ENCODE measurements around the gene FBXW4.
A peak's percentile ranks its signal among the peaks of the same experiment; 100 is the strongest.

Gene FBXW4

DNA sequence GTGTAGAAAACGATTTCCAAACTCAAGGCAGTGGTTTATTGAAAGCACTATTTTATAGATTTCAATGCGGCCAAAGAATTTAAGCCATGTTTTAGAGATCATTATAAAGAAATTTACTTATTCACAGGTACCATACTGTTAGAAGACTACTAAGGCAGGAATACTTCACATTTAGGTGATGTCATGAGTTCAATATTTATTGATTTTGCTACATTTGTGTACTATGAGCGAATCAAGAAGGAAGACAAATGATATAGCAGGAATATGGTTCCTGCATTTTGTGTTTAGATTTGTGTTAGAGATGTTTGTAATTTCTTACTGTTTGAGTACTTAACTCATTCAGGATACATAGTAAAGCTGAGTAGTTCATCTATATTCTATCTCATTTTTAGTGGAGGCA lies 1.7 kb upstream of the FBXW4 start:
- DNase-seq (ENCODE audit: low read depth in 2 of 2): no peak

DNA sequence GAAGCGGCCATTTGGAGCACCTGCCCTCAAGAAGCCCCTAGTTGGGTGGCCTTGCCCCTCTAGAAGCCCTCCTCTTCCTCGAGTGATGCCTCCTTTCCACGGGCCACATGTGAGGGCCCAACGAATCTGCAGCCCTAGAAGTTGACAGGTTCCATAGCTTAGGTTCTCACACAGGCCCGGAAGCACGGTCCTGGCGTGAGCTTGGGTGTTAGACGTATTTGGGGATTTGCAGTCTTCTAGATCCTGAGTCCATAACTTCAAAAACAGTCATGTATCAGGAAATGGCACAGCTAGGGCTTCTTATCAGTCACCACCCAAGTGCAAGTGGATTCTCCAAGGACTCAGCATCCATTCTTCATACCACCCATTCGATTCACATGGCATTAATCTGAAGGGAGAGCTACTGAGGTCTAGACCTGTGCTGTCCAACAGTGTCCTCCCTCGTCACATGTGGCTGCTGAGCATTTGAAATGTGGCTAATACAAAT lies 477 bp upstream of the FBXW4 start:
- DNase-seq (ENCODE audit: low read depth in 2 of 2): no peak

DNA sequence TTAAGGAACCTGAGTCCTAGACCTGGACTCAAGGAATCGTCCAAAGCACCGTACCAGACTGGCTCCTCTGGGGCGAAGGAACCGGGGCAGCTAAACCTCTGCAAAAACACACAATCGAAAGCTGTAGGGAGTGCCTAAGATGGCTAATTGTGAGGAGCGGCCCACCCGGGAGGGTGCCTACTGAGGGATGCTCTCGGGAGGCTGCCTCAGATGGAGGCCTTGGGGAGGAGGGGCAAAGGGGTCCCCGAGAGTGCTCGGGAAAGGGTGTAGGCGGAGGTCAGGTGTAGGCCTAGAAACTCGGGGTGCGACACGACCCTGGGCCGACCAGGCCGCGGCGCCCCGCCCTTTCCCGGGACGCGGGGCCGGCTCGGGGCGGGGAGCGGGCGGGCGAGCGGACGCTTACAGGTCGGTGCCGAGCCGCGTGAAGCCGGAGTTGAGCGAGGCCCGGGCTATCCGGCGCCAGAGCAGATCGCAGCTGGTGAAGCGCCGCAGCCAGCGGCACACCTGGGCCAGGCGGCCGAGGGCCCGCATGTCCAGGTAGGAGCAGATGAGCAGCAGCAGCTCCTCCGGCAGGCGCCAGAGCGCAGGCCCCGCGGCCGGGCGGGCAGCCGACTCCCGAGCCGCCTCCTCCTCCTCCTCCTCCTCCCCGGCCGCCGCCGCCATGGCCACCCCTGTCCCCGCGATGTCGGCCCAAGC lies 844 bp downstream of the FBXW4 start:
- DNase-seq (ENCODE audit: low read depth in 2 of 2): peak; percentile 37 to 53

DNA sequence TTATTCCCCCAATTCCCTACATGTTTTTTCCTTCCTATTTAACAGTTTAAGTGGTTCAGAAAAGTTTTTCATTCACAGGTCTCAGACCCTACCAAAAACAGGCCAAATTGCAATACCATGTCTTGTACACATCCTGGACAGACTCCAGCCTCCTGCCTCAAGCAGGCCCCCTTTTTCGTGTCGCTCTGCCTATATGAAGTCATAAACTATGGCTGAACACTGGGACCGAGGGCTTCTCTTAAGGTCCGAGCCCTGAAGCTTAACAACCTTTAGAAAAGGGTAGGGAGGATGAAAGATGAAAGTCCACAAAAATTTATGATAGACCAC lies 1.4 kb downstream of the FBXW4 start:
- no peak for DNase-seq (ENCODE audit: low read depth in 2 of 2)

DNA sequence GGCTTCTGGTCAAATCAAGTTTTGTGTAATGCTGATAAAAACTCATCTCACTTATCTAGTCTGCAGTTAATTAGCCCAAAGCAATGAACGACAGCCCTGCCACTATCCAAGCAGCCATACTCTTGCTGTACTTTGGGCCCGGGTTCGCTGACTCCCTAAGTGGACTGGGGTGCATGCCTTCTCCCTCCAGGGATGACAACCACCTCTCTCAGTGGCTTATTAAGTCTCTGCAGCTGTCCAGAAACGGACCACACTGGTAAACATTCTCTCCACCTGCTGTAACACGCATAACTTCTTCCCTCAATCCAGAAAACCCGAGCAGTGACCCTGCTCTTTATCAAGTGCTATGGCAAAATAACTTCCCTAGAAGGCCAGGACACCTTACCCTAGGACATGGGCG lies 3.9 kb downstream of the FBXW4 start:
- DNase-seq (ENCODE audit: low read depth in 2 of 2): no peak

DNA sequence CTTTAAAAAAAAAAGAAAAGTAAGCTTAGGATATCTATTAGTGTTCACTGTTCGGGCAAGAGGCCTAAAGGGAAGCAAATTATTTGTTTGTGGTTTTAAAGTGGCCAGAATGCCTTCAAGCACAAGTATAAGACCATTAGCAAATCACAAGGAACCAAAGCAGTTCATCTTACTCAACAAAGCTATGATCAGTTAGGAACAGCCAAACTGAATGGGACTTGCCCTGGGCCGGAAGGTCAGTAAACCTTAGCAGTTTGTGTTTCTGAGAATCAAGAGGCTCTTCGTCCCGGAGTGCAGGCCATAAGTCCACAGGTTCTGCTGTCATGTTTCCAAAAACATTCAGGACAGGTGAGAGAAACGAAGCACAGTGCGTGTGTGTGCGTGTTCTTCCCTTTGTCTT lies 4.5 kb downstream of the FBXW4 start:
- no peak for DNase-seq (ENCODE audit: low read depth in 2 of 2)

DNA sequence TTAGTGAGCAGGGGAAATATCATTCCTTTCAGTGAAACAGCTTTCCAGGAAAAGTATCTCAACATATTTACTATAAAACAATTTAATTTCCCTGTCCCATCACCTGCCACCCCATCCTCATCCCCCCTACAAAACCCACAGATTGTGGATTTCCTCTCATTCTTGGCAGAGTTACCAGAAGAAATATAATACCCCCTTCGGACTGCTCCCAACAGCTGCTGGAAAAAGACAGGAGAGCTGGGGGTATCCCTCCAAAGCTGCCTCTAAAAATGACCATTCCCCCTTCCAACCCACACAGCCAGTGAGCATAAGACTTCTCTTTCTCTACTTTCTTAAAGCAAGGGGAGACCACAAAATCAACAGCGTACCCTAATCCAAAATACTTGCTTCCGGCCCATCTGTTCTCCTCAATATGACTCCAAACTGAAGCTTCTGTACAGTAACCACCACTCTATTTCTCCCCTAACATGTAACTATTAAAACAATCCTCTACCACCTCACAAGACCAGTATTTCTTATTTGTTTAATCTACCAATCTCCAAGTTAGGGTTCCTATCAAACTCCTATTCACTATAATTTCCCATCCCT lies 7.8 kb downstream of the FBXW4 start:
- no peak for DNase-seq (ENCODE audit: low read depth in 2 of 2)

DNA sequence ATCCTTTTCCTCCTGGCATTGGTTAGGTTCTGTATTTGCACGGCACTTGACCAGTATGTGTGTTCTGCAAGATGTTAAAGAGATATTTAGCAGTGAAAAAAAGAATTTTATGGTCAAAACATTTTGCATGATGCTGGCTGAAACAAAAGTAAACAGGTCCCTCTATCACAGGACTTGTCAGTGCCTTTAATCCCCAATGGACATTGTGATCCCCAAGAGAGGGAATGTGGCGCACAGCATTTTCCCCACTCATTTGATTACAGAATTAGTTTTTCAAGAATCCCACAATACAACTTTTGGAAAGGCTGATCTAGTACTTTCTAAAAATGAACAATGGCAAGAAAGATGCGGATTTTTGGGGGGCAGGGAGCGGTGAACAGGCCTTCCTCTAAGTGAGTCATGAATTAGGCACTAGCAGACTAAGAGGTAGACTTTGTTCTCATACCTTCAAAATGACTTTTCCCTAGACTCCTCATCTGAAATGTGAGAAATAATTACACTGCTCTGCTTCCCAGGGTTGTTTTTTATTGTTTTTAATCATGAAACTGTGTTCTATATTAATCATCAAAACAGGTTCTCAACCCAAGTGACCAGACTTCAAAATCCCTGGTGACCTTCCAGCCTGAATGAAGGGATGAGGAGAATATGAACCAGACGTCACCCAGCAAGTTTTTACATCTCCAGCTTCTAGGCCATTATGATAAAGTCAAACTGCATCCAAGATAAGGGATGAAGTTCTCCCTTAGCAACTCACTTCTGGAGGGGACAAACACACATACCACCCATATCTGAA lies 8.6 kb downstream of the FBXW4 start:
- DNase-seq (ENCODE audit: low read depth in 2 of 2): no peak

DNA sequence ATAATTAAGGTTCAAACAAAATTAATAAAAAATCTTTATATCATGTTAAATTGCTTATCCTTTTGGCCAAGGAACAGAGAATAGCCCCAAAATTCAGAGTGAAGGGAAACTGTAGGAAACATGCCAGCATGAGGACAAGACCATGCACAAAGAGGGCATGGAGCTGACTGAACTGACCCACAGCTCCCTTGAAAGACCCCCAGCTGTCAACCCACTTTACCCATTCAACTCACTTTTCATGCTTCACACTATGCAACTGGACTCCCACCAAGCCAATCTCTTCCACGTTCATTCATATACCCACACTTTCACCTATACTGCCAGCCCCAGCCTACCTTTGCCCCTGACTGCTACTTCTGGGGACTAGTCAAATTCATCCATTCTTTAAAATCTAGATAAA lies 10.2 kb downstream of the FBXW4 start:
- no peak for DNase-seq (ENCODE audit: low read depth in 2 of 2)

DNA sequence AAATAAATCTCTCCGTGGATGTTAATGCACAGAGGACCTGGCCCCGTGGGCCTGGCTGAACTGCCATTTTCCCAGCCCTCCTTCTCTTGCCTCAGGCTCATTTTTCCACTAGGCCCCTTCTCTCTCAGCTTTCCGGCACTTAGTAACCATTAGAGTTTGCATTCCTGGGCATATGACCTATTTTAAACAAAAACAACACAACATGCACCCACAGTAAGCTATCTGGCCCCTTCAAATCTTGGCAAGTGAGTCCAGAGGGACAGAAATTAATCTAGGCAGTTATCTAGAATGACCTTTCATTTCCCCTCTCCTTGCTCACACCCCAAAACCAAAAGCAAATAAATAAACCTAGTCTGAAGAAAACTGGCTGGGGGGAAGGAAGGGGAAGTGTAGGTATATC lies 11.7 kb downstream of the FBXW4 start:
- DNase-seq (ENCODE audit: low read depth in 2 of 2): no peak

DNA sequence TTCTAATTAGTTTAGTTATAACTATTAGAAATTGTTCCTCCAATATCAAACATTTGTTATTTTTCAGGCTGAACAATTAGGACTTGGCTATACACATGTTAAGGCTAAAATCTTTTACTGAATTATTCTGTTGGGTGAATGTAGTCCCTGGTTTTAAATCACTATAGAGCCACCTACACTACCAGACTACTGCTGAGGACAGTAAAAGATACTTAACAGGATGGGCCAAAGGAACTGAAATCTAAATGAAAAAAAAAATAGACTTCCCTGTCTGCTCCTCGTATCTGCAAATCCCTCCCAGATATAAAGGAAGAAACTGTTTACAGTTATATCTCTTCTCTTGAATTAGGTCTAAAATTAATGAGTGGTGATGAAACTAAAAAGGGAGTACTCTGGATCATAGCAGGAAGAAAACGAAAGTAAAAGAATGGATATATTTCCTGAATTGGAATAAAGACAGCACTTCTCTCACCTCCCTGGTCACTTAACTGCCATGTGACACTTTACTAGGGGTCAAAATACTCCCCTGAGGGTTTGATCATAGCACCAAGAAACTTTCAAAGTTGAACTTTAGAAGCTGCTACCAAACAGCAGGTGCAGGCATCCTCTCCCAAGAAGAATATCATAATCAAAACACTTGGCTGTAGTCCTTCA lies 12.7 kb downstream of the FBXW4 start:
- DNase-seq (ENCODE audit: low read depth in 2 of 2): no peak

DNA sequence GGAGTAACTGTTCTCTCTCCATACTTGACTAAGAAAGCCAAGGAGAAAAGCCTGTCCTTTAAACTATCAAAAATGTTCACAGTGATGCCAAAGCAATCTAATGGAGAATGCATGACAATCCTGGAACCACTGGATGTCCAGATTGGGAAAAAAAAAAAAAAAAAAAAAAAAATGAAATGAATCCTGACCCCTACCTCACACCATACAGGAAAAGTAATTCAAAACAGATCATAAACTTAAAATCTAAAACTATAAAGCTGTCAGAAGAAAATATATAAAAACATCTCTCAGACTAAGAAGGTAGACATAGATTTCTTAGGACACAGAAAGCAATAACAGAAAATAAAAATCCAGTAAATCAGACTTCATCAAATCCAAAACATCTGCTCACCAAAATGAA lies 18.4 kb downstream of the FBXW4 start:
- no peak for DNase-seq (ENCODE audit: low read depth in 2 of 2)

DNA sequence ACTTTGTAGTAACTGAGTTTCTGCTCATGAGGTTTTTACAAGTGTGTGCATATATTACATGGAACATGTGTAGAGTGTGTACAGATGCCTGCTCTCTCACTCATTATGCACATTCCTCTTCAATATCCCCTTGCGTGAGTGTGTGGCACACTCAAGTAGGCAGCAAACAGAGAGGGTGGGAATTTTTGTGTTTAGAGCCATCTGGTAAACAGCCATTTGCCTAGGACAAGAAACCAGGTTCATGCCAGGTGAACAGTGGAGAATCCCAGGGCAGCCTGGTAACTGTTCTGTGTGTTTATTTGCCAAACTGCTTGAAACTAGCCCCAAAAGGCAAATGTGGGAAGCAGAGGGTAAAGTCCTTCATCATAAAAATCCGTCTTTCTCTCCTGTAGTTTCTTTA lies 19.9 kb downstream of the FBXW4 start:
- DNase-seq (ENCODE audit: low read depth in 2 of 2): no peak

DNA sequence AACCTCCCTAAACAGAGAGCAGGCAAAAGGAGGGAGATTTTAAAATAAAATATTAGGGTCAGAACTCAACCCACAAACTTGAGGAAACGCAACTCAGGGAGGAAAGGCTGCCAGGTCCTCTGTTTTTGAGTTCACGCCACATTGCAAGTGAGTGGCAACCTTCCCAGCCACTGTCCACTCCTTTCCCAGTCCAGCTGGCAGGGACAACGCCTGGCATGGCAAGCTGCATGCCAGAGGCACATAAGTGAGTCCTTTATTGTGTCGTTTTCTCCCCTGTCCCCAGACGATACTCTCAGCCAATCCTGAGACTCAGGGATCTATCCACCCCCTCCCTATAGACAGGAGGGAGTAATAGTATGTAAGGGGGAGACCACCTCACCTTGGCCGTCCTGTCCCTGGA lies 22.4 kb downstream of the FBXW4 start:
- no peak for DNase-seq (ENCODE audit: low read depth in 2 of 2)

DNA sequence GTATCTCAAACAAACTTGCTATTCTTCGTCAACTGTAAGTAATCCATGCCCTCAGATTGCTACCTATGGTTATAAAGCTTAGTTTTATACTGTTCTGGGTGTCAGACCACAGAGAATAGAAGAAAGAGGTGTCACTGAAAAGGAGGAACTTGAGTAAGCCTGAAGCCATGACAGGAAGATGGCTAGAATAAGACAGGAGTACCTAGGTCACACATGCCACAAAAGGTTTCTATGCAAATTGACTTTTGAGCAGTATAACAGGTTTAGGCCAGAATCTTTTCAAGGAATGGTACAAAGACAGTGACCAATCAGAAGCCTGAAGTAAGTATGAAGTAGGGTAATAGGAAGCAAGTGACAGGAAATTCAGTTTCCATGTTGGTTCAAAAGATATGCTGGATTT lies 23.5 kb downstream of the FBXW4 start:
- DNase-seq (ENCODE audit: low read depth in 2 of 2): no peak

DNA sequence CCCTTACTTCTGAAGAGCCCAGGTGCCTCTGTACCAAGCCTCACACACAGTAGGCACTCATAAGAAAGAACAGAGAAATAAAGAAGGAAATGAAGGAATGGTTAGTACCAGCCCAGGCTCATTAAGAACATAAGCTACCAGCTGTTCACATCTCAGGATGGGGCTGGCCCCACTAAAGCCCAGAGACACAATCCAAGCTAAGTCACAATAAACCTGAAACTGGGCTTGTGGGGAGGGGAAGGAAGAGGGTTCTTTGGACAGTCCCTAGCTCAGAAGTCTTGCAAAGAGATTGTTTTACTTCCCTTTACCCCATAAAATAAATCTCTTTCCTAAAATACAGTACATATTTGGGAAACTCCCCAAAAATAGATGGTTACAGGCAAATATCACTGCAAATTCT lies 24.3 kb downstream of the FBXW4 start:
- no peak for DNase-seq (ENCODE audit: low read depth in 2 of 2)

DNA sequence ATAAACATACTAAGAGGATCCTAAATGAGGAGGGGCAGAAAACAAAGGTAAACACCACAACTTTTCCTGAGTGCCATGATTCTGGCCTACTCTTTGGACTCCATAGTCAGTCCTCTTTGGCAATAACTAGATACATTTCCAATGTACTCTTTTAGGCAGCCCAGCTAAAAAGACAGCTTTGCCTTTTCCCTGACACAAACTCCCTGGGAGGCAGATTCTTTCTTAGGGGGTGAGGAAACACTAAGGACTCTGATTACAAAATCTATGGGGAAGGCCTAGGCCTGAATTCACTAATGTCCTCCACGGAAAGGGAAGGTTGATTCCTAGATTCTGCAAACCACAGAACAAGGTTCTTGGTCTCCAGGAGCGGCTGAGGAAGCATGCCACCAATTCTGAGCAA lies 25.8 kb downstream of the FBXW4 start:
- no peak for DNase-seq (ENCODE audit: low read depth in 2 of 2)

DNA sequence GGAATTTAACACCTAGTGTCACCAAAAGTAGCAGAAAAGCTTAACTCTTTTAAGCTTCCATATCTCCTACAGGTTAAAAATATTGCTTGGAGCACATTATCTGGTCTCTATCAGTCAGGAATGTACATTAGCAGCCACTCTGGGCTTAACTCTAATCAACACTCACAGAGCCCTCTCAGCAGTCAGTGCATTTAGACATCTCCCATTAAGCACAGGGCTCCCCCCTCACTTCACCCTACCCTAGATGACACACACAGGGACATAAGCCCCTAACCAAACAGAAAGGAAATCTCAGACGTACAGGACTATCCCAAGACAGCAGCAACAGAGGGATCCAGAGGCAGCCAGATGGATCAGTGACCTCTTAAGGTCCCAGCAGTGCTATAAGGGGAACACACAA lies 26.4 kb downstream of the FBXW4 start:
- DNase-seq (ENCODE audit: low read depth in 2 of 2): no peak

DNA sequence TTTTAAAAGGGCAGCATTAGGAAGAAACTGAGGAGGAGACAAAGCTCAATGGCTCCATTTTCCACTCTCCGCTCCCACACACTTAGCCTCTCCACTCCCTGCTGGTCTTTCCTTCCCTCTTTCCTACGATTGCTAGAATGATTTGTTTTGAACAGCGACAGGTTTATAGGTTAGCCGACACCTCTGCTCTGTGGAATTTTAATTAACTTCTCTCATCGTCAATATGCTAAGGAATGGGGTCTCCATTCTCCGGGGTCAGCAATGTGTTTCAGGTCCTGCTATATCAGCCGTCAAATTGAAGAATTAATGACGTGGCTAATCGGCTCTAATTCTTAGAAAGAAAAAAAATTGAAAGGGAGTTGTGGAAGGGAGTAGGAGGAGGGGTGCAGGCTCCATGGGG lies 28.9 kb downstream of the FBXW4 start:
- DNase-seq (ENCODE audit: low read depth in 2 of 2): no peak

DNA sequence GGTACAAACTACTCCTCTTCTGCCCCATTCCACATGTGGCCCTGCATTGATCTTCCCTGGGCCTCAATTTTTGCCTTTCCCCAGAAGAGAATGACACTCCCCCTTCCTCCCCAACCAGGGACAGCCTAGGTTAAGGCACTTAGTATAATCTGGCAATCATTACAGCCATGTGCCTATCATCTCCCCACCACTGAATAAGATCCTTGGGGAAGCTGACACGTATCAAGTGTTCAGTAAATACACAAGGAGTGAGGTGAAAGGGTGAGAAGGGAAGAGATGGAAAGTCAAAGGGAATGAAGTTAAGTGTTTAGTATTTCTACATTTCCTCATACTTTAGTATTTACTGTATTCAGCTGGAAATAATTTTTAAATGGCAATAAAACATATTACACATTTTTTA lies 31.9 kb downstream of the FBXW4 start:
- DNase-seq (ENCODE audit: low read depth in 2 of 2): no peak

DNA sequence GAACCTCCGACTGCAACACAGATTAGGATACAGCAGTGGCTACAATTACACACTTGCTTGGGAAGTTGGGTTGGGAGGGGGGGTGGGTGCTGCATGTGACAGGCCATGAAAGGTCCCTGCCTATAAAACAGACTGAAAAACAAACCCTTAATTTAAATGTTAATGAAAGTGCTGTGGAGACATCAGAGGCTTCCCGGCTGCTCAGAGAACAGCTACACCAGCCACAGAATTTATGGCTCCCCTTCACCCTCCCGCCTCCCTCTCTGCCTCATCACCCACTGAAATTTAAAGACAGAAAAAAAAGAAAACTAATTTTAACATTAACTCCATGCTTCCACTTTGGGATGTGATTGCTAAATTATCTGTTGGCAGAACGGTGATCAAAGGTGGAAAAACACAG lies 34.7 kb downstream of the FBXW4 start:
- no peak for DNase-seq (ENCODE audit: low read depth in 2 of 2)

DNA sequence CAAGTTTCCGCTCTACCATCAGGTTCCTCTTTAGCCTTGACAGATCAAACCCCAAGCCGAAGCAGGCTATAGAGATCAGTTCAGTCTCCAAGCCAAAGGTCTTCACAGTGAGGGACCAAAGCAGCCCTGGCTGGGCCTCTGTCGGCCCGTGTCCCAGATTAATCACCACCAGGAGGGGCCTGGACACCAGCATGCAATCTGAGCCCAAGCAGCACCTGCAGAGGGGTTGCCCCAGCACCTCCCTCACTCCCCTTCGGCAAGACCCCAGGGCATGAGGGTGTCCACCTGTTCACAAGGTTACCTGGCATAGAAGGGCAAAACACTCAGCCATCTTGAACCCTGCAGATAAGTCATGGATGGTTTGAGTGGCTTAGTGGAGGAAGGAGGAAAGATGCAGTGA lies 36.0 kb downstream of the FBXW4 start:
- no peak for DNase-seq (ENCODE audit: low read depth in 2 of 2)

DNA sequence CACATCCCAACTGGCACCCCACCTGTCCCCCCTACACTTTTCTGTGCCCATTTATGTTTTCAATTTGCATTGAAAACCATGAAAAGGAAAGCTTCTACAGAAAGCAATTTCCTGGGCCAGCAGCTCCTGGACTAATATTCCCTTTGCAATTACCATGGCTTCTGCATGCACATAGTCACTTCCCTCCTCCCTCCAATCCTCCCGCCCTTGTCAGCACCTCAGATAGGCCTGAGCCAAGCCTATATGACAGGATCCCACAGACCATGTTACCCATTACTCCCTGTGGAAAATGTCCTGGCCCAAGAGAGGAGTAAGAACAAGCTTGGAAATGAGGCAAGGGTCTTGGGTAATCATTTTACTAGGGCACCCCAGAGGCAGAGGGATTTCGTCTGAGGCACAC lies 38.1 kb downstream of the FBXW4 start:
- DNase-seq (ENCODE audit: low read depth in 2 of 2): no peak

Data from stimulated activated CD8-positive, alpha-beta memory T cell treated with anti-CD3 and anti-CD28 coated beads, Interleukin-2, amount 100 ng/mL, for 1 hour (primary cell).